Measurements from ENCODE around the gene DPH1. TPM values are rescaled to one million over a fixed set of nuclear protein-coding genes. Genes with fewer than 3 reads are reported as not detected.
"Not testable (repeated sequence)": the region's sequence is repeated elsewhere in the genome, so short reads cannot be mapped to it uniquely, and the experiment has no call there.

DPH1 gene
- total RNA-seq, 2 experiments from 2014 or later: 34.7 to 35.3 TPM

DNA sequence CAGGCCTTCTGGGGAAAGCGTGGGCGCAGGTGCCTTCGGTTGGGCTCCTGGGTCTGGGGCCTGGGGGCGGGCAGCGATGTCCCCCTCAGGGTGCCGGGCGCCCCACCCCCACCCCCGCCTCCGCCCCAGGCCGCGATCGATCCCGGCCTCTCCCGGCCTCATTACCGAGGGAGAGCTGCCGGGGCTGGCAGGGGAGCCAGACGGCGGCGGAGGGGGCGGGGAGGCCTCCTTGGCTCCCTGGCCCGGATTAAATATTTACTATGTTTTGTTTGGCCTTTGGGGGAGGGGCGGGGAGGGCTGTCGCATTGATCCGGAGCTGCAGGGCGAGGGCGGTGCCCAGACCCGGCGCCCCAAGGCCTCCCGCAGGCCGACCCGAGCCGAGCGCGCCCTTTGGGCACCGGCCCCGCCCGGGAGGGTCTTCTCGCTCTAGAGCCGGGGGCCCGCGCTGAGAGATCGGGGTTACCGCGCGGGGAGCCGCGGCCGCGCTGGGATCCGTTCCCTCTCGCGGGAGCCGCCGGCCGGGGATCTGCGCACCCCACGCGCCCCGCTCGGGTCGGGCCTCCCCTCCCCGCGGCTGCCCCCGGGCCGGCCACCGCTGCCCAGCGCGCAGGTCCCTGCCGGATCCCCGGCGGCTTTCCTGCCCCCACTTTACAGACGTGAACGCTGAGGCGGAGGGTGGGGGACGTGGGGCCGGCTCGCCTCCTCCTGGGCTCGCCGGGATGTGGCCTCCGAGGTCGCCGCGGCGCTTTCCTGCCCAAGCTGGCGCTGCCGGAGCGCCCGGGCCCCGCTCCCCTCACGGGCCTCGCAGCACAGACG, 31.8 kb upstream of the DPH1 start:
- Mint-ChIP-seq H3K27ac (no peak overlapping the region), H3K9me3 (no peaks in the 10 kb centered on the region), H3K4me1 (no peaks in the 10 kb centered on the region), H3K4me3 (no peak overlapping the region), H3K36me3 (no peaks in the 10 kb centered on the region), H3K27me3 (peaks cover 28% of the 10 kb centered on the region)
- peak; percentile 10 for DNase-seq

DNA sequence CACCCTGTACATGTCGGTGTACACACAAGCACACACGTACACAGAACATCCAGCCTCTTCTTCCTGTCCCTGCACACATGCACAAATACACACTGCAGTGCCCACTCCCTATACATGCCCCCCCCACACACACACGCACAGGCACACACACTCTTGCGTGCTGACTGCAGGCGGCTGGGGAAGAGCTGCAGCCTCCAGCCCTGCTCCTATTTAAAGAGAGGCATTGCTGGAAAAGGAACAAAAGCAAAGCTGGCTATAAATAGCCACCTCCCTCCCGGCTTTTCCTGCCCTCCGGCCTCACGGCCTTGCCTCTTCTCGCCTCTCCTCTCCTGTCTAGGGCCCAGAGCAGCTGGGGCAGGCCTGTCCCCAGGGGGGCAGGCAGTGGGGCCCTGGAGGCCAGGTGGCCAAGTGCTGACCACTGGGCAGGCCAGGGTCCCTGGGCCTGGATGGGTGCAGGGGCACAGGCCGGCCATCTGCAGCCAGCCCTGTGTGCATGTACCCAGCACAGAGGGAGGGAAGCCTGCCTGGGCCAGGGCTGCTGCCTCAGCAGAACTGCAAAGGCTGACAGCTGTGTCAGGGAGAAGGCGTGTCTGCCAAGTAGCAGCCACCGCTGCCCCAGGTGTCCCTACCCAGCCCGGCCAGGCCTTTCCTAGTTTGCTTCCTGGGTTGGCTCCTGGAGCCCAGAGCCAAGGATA, 30.2 kb upstream of the DPH1 start:
- H3K4me1 Mint-ChIP-seq: no peaks in the 10 kb centered on the region
- H3K27me3 Mint-ChIP-seq: peaks cover 28% of the 10 kb centered on the region
- H3K4me3 Mint-ChIP-seq: no peak overlapping the region
- no peaks in the 10 kb centered on the region for H3K9me3 Mint-ChIP-seq
- H3K27ac Mint-ChIP-seq: no peak overlapping the region
- no peak for DNase-seq
- H3K36me3 Mint-ChIP-seq: no peaks in the 10 kb centered on the region

DNA sequence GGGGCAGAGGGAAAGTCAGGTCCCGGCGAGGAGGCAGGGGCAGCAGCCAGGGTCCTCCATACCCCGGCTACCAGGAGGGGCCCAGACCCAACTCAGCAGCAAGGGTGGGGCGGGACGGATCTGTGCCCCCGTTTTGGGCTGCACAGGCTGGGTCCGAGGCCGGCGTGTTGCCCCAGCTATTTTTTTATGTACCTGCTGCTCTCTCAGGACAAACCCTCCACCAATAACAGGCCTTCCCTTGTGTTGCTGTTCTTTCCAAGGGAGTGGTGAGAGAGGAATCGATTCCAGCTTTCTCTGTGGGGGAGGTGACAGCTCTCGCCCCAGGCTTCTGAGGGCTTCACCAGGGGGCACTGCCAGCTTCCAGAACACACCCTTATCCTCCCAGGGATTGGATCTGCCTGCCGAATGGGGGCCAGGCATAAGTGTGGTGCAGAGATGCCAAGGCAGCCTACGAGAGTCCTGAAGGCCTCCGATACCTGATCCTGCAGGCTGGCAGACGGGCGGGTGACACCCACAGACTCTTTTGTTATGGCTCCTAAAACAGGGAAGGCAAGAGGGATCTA, 27.1 kb upstream of the DPH1 start:
- H3K27me3 Mint-ChIP-seq: peaks cover 16% of the 10 kb centered on the region
- H3K27ac Mint-ChIP-seq: no peak overlapping the region
- no peak overlapping the region for H3K4me3 Mint-ChIP-seq
- DNase-seq: no peak
- no peaks in the 10 kb centered on the region for H3K4me1 Mint-ChIP-seq
- H3K9me3 Mint-ChIP-seq: no peaks in the 10 kb centered on the region
- no peaks in the 10 kb centered on the region for H3K36me3 Mint-ChIP-seq

DNA sequence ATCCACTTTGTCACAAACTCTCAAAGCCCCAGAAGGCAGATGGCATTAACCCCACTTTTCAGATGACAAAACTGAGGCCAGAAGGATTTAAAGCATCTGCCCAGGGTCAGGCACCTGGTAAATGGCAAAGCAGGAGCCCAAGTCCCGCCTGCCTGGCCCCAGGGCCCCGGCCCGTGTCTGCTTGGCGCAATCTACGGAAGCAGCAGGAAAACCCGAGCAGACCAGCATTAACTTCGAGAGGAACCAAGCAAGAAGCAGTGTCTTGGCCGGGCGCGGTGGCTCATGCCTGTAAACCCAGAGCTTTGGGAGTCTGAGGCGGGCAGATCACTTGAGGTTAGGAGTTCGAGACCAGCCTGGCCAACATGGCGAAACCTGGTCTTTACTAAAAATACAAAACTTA, 26.4 kb upstream of the DPH1 start:
- Mint-ChIP-seq H3K4me1 (no peaks in the 10 kb centered on the region), H3K9me3 (no peaks in the 10 kb centered on the region), H3K27me3 (peaks cover 16% of the 10 kb centered on the region), H3K4me3 (no peak overlapping the region), H3K27ac (no peak overlapping the region), H3K36me3 (no peaks in the 10 kb centered on the region)
- DNase-seq: no peak

DNA sequence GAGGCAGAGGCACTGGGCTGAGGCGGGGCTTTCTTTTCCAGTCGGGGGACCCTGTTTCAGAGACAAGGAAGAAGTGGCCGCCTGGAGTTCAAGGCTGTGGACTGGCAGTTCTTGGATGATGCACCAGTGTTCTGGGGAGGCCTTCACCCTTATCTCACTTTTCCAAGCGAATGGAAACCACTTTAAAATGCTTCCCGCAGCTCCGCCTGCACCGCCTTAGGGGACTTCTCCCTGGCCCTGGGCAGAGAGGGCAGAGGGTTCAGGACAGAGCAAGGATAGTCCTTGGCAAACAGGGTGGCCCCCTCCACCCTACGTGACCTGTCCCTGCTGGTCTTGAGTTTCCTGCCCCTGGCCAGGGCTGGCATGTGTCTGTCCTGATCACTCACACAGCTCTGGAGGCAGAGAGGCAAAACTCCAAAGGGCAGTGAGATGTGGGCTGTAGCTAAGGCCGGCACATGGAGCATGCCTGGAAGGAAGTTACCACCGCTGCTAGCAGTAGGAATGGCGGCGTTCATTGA, 25.5 kb upstream of the DPH1 start:
- no peaks in the 10 kb centered on the region for H3K9me3 Mint-ChIP-seq
- DNase-seq: no peak
- H3K27ac Mint-ChIP-seq: no peak overlapping the region
- peaks cover 7% of the 10 kb centered on the region for H3K27me3 Mint-ChIP-seq
- H3K4me1 Mint-ChIP-seq: no peaks in the 10 kb centered on the region
- no peak overlapping the region for H3K4me3 Mint-ChIP-seq
- H3K36me3 Mint-ChIP-seq: no peaks in the 10 kb centered on the region

DNA sequence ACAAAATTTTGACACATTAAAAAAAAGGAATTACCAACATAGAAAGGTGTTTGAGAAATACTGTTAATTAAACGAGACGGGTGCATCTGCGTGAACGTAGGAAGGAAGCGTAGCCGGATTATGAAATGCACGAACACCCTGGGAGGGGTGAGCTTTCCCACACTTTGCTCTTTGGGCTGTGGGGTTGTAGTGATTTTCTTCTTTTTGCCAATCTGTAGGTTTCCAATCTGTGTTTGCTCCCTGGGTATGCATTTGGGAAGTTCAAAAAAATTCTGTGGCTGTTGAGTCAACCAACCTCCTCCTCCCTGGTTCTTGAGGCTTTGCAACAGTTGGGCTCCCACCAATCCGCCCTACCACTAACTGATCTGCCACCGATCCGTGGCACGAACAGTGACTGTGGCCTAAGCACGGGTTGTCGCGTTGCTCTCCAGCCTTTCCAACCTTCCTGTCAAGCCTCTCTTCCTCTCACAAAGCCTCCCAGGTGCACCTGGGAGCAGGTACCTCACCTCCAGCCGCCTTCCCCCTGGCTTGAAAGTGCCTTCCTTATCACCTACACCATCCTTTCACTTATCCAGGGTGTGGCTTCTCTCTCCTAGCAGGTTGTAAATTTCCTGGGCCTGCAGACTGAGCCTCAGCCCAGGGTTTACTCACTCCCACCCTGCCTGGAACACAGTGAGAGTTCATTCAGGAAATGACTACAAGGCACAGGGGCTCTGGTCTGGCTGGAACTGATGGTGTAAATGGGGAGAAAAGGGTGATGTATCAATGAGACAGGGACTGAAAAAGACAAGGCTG, 21.4 kb upstream of the DPH1 start:
- Mint-ChIP-seq H3K4me1 (no peaks in the 10 kb centered on the region), H3K9me3 (no peaks in the 10 kb centered on the region), H3K27ac (no peak overlapping the region), H3K4me3 (no peak overlapping the region), H3K27me3 (no peaks in the 10 kb centered on the region), H3K36me3 (no peaks in the 10 kb centered on the region)
- DNase-seq: no peak

DNA sequence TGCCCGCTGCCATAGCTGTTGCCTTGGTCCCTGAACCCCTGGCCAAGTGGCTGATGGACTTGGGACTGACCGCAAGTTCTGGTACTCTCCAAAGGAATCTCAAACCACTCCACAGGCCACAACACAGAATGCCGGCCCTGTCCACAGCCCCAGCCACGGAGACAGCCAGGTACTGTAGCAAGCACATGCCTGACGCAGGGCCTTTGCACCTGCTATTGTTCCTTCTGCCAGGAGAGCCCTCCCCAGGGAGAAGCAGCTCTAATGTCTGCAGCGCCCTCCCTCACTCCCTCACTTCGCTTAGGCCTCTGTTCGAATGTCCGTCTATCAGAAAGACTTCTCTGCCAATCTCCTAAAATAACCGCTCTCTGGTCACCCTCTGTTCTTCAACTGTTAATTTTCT, 20.2 kb upstream of the DPH1 start:
- H3K9me3 Mint-ChIP-seq: no peaks in the 10 kb centered on the region
- H3K4me3 Mint-ChIP-seq: no peak overlapping the region
- DNase-seq: no peak
- H3K36me3 Mint-ChIP-seq: peaks cover 4% of the 10 kb centered on the region
- no peaks in the 10 kb centered on the region for H3K4me1 Mint-ChIP-seq
- no peaks in the 10 kb centered on the region for H3K27me3 Mint-ChIP-seq
- no peak overlapping the region for H3K27ac Mint-ChIP-seq

DNA sequence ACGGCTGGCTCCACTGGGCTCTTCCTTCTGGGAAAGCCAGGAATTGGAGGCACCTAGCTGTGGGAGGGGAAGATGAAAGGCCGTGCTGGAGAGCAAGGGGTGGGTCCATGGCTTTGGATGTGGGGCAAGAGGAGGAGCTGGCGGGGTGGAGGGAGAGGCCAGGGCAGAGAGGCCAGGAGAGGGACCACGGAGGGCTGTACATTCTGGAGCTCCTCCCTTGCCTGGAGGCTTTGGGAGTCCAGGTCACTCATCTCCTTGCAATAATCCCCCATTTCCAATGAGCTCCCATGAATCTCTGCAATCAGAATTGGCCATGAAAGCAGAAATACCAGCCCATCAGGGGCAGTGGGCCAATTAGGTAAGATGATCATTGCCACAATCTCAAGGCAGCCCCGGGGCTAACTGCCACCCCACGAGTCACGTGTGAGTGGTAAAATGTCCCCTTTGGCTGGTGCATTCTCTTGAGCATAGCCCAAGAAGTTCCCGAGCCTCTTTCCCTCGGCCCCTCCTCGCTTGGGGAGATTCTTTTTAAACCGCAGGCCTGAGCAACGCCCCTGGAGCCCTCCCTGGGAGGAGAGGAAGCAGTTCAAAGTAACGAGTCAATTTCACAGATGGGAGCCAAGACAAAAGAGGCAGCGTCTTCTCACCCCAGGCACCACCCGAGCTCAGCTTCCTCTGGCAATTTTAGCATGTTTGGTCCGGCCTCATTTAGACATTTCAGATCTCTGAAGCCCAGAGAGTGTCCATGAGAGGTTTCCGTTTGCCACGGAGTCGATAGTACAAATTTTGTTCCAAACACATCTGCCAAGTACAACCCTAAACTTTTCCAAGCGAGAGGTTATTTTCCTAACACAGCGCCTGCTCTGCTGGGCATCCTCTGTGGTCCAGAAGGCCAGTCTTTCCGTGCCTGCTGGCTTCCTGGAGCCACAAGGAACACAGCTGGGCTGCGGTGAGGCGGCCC, 18.3 kb upstream of the DPH1 start:
- no peak overlapping the region for H3K4me3 Mint-ChIP-seq
- H3K27ac Mint-ChIP-seq: no peak overlapping the region
- no peak for DNase-seq
- H3K27me3 Mint-ChIP-seq: no peaks in the 10 kb centered on the region
- H3K36me3 Mint-ChIP-seq: peaks cover 4% of the 10 kb centered on the region
- H3K4me1 Mint-ChIP-seq: no peaks in the 10 kb centered on the region
- no peaks in the 10 kb centered on the region for H3K9me3 Mint-ChIP-seq

DNA sequence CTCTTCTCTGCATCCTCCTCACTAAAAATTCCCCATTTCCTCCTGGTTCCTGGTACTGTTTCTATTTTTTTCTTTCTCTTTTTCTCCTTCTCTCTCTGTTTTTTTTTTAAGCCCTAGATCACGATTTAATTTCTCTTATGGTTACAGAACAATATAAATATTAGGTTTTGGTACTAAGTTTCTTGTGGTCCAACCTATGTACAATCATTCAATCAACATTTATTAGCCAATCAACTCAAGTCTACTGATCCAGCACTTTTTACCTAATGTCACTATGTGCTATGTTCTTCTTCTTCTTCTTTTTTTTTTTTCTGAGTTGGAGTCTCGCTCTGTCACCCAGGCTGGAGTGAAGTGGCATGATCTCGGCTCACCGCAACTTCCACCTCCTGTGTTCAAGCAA, 17.5 kb upstream of the DPH1 start:
- Mint-ChIP-seq H3K36me3 (peaks cover 4% of the 10 kb centered on the region), H3K4me1 (no peaks in the 10 kb centered on the region), H3K9me3 (no peaks in the 10 kb centered on the region), H3K4me3 (no peak overlapping the region), H3K27ac (no peak overlapping the region), H3K27me3 (no peaks in the 10 kb centered on the region)
- no peak for DNase-seq

DNA sequence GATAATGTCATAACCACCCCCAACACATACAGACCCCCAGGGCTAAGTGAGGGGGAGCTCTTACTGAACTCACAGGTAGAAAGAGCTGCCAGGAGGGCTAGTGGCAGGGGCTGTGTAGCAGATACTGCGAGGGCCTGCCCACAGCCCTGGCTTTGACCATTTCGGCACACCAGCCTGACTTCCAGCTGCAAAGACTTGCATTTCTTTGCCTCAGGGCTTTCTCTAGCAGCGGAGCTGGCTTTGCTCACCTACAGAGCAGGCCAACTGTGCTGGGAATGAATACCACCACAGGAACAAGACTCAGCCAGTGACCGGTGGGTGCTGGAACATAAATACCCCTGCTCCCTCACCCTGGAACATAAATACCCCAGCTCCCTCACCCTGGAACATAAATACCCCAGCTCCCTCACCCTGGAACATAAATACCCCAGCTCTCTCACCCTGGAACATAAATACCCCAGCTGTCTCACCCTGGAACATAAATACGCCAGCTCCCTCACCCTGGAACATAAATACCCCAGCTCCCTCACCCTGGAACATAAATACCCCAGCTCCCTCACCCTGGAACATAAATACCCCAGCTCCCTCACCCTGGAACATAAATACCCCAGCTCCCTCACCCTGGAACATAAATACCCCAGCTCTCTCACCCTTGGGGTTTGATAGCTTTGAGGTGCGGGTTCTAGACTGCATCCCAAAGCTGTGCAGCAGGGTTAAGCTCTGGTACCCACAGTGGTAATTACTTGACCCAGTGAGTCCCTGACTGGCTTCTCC, 16.5 kb upstream of the DPH1 start:
- DNase-seq, H3K27me3 Mint-ChIP-seq, H3K9me3 Mint-ChIP-seq, H3K4me1 Mint-ChIP-seq, H3K36me3 Mint-ChIP-seq, H3K4me3 Mint-ChIP-seq, H3K27ac Mint-ChIP-seq: not testable (repeated sequence)

DNA sequence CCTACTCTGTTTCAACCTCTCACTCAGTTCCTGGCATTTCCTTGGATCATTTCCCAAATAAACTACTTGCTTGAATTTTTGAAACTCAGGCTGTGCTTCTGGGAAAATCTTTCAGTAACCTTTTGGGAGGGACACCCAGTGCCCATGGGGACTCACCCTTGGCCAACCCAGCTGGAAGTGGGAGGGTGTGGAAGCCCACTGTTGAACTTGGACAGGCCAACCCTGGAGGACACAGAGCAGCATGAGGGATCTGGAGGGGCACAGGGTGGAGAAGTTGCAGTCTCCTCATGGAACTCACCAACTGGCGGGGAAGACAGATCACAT, 16.0 kb upstream of the DPH1 start:
- Mint-ChIP-seq H3K27me3 (no peaks in the 10 kb centered on the region), H3K9me3 (no peaks in the 10 kb centered on the region), H3K4me3 (no peak overlapping the region), H3K4me1 (no peaks in the 10 kb centered on the region), H3K36me3 (peaks cover 4% of the 10 kb centered on the region), H3K27ac (no peak overlapping the region)
- DNase-seq: no peak

DNA sequence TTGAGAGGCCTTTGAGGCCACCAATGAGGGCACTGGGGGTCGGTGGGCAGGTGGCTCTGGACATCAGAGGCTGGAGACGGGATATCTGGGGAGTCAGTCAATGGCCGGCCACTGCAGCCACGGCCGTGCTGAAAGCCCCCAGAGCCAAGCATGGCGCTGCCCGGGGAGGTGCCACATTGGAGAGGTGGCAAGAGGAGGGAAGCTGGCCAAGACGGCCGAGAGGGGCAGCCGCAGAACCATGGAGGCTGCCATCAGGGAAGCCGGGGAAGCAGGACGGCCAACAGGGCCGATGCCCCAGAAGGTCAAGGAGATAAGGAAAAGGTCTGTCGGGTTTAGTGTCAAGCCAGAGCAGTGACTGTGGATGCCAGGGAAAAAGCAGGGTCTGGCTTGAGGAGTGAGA, 14.6 kb upstream of the DPH1 start:
- Mint-ChIP-seq H3K36me3 (peaks cover 4% of the 10 kb centered on the region), H3K27ac (no peak overlapping the region), H3K9me3 (no peaks in the 10 kb centered on the region), H3K4me1 (no peaks in the 10 kb centered on the region), H3K4me3 (no peak overlapping the region), H3K27me3 (no peaks in the 10 kb centered on the region)
- no peak for DNase-seq

DNA sequence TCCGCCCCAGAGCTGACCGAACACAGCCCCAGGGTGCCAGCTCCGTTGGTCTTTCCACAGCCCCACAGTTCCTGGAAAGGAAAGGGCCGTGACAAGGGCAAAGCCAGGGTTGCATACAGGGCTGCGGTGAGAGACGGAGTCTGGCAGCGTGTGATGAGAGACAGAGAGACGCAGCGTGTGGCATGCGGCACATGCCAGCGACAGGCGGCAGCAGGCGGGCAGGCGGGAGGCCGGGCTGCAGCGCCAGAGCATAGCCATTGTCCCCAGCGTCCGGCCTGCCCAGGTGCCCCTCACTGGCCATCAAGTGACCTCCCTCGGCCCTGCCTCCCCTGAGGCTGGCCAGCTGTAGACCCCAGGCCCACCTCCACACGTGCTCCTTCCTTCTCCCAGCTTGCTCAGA, 13.5 kb upstream of the DPH1 start:
- Mint-ChIP-seq H3K4me1 (no peaks in the 10 kb centered on the region), H3K27me3 (no peaks in the 10 kb centered on the region), H3K4me3 (no peak overlapping the region), H3K36me3 (peaks cover 4% of the 10 kb centered on the region), H3K9me3 (no peaks in the 10 kb centered on the region), H3K27ac (no peak overlapping the region)
- DNase-seq: no peak
